Measurements from ENCODE around the gene SLC3A2.

- TF ChIP-seq EP300 (IDR thresholded peaks at IDR 0.05) (no peak), POLR2A (IDR thresholded peaks at IDR 0.05) (no peak)
Measured at GRCh38 chr11:62905296-62905695, 24.6 kb downstream of the SLC3A2 start.
